SKM-1 treated with dmso at 0.1 percent for 144 hours (cell line): ENCODE data around the gene ARMH3.

Source experiments
- DNase-seq: peaks from one replicate; lab custom pipeline; 2025; ENCODE audit not compliant: unreplicated experiment; lab: John Stamatoyannopoulos, UW

The ARMH3 gene

DNA sequence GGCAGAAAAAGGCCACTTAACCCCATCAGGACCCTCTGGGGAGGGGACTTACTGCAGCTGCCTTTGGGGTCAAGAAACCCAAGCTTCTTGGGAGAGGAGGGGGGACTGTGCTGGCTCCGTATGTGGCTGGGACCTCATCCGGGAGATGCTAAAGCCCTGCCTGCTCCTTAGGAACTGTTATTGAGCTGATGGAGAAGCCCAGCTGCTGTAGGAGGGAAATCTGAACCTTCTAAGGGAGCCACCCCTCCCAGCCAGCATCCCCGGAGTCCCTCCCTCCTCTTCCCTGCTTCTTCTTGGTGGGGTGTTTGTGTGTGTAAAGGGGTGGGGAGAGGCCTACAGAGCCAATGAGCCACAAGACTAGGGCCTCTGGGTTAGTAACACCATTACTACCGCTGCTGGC is 220.6 kb downstream of the ARMH3 start:
- DNase-seq = no peak

GRCh38 chr10:101834341-101834740 is 221.6 kb downstream of the ARMH3 start:
- DNase-seq = peak; percentile 62

DNA sequence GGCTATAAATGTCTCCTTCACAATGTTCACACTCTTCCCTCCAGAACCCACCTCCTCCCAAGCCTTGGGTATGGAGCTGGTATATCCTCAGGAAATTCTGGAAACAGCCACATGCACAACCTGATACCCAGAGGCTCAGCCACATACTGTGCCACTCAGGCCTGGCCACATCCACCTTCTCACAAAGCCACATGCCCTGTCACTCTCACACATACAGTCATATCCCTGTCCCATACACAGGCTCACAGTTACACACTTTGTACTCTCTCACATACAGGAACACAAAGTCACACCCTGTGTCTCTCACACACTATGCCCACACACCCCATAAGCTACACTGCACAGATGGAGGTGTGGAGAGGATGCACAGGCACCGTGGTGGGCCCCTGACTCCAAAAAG is 222.5 kb downstream of the ARMH3 start:
- no peak for DNase-seq

GRCh38 chr10:101832325-101832771 is 223.6 kb downstream of the ARMH3 start:
- DNase-seq = no peak

GRCh38 chr10:101831169-101831811 is 224.7 kb downstream of the ARMH3 start:
- no peak for DNase-seq

DNA sequence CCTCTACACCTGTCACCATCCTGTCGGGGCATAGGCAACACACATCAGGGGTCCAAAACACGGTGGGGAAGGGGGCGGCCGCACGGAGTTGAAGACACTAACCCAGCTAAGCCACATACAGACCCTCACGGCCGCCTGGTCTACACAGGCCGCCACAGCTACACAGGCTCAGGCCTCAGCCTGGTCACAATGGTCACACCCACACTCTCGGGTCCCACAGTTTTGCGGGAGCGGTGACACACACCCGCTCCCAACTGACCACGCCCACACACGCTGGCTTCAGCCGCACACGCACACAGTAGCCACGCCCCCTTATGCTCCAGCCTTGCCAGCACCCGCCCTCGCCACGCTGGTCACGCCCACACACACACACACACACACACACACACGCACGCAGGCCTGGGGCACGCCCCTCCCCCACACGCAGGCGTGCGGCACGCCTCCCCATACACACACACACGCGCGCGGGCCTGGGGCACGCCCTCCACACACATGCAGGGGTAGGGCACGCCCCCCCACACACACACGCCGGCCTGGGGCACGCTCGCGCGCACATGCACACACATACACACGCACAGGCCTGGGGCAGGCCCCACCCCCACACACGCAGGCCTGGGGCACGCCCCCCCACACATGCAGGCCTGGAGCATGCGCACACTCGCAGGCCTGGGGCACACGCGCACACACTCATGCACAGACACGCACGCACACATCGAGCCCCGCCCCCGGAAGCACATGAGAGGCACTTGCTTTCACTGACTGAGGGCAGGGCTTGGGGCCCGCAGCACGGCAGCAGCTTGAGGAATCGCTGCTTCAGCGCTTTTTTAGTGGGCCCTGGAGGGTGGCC is 225.4 kb downstream of the ARMH3 start:
- peak; percentile 56 for DNase-seq

GRCh38 chr10:101829561-101830315 is 226.2 kb downstream of the ARMH3 start:
- no peak for DNase-seq

DNA sequence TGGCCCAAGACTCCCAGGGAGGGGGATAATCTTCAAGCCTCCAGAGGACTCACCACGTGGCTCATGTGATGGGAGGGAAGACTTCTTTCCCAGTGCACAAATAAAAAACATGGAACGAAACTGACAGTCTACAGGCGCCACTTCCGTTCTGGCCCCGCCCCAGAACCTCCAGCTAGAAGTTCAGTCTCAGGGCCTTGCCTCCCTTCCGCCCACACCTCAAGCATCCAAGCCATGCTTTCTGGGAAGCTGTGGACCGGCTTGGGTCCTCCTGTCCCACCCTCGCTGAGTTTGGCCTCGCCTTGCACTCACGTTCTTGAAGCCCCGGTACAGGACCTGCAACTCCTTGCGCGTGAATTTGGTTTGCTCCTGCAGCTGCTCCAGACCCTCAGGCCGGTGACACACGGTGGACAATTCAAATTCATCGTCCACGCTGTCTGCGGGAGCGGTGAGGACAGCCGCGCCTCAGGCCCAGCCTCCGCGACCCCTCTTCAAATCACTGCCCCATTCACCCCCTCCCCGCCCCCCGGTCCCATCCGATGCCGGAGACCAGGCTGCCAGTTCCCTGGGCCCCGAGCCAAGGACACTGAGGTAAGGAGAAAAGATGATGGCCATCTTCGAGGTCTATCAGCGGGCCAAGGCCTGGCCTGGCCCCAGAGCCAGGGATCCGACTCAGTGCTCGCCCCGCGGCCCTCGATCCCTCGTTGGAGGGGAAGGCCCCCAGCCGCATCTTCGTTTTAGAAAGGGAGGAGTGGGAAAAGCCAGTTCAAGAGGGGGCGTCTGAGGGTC is 227.0 kb downstream of the ARMH3 start:
- DNase-seq = no peak

GRCh38 chr10:101827919-101828600 is 227.9 kb downstream of the ARMH3 start:
- DNase-seq = no peak

- no peak for DNase-seq
These were observed 229.0 kb downstream of the ARMH3 start for GRCh38 chr10:101826852-101827434.

- DNase-seq = no peak
These were observed 231.2 kb downstream of the ARMH3 start for GRCh38 chr10:101824736-101825135.

GRCh38 chr10:101818872-101819633 is 236.9 kb downstream of the ARMH3 start:
- no peak for DNase-seq

DNA sequence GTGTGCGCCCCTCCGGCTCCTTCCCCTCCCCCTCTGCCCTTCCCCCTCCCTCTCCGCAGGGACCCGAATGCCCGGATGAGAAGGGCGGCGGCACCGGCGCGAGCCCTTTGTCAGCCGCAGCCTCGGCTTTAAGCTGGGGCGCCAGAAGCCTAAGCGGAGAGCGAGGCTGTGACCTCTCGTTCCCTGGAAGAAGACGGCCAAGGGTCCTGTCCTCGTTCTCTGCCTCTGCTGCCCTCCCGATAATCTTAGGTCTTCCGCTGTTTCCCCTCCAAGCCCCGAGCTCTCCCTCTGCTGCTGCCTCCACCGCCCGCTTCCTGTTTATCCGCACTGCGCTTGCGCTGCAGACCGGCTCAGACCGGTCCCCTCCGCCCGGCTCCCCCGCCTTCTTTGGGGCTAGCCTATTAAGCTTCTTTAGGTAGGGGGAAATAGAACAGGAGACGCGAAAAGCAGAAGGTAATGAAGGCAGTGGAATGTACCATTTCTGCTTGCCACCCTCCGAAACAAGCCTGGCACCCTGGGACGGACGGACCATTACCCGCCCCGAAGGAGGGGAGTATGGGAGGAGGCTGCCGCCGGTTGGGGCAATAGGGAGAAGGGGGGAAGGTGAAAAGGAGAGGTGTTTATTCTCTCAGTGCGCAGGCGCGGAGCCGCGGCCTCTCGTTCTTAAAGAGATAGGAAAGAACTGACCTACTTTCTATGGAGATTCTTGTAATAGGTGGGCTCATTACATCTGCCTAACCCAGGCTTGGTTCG is 237.7 kb downstream of the ARMH3 start, which contains the start of gene OGA:
OGA (minus strand) TSS at position 326 of the 753 bp plus-strand sequence. CDS start 422 bp downstream, outside the sequence.
- DNase-seq = peak; percentile 100

DNA sequence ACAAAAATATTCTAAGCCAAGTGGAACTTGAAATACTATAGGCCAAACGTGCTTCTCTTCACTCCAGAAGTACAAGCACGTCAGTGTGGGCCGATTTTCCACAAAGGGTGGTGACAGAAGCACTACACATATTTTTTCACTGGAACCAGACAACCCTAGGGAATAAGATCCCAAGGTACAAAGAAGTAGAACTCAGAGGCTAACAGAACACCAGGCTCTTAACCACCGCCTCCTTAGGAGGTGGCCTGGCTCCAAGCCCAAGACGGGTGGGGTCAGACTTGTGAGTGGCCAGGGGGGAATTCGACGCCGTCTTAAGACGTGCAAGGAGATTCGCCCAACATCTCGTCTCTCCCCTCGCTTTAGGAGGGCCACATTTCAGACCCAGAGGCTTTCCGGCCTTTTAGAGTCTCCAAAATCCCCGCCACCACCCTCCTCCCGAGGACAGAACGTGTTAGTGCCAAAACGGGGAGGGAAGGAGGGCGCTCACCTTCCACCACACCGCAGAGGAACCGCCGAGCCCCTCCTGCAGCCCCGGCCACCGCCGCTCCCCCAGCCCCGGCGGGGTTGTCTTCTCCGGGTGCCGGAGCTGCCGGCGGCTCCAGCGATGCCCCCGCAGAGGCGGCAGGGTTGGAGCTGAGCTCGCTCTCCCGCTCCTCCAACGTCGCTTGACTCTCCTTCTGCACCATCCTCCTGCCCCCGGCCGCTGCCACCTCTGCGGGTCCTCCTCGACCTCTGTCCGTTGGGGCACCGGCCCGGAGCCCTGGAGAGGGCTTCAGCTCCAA is 238.4 kb downstream of the ARMH3 start:
- peak; percentile 43 for DNase-seq

- DNase-seq = no peak
These were observed 239.0 kb downstream of the ARMH3 start for GRCh38 chr10:101816913-101817336.

DNA sequence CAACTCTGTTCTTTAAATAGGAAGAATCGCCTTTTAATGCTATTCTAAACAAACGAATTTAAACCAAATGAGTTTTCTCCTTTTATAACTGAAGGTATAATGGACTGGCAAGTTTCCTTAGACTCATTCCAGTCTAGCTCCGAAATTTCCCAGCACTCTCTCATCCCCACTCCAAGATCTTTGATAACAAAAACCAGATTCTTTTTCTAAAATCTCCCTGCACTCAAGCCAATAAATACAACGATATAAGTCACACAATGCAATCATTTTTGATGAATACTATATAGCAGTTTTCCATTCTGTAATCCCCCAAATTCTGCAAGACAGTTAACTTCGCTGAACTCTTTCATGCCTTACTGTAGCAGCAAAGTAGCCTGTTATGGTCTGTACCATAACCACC is 239.6 kb downstream of the ARMH3 start:
- DNase-seq = no peak

DNA sequence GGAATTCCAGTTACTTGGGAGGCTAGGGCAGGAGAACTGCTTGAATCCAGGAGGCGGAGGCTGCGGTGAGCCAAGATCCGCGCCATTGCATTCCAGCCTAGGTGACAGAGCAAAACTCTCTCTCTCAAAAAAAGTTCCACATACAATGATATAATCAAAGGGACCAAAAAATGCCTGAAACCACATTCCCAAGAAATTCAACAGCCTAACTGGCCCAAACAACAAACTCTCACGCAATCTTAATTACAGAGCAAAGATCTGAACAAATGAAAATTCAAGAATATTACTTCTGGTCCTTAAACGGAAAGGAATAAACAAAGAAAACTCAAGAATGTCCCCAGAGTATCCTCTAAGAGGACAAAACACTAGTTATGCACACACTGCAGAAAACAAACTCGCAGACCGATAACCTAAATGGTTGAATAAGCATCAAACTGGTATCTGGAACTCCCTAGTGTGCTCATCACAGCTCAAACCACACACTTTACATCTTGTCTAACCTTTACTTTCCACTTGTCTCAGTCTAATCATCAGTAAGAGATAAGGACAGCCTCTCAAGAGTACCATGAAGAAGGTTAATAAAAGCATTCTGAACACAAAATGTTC is 241.4 kb downstream of the ARMH3 start:
- no peak for DNase-seq
